Jurkat, Clone E6-1 (cell line): ENCODE data around the gene CFAP100.

ENCODE experiments used
- DNase-seq: peaks from one replicate; pipeline ENCODE4 v3.0.0-alpha.2; 2011; ENCODE audit warnings: low read depth, low spot score
- H3K4me3 ChIP-seq: 2 replicates; pipeline ENCODE4 v1.5.1; 2011; ENCODE audit warnings: mild to moderate bottlenecking, low read length, control low read depth, moderate library complexity

CFAP100 gene

DNA sequence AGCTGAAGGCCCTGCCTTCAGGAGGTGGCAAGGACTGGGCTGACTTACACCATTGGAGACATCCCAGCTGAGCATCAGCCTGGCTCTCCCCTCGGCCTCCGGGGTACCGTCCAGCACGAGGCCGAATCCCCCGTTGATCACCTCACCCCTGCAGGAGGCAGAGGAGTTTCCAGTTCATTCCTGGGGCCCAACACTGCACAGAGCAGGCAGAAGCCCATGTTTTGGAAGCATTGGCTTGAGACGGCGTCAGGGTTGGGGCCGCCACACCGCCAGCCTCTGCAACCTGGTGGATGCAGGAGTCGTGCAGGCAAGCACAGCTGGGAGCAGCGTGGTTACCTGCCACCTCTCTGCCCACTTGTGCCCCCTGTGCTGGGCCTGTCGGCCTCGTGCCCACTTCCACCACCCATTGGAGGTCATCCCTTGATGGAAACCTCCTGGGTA is 88.6 kb downstream of the CFAP100 start:
- DNase-seq = no peak
- no peak overlapping the region for H3K4me3 ChIP-seq

DNA sequence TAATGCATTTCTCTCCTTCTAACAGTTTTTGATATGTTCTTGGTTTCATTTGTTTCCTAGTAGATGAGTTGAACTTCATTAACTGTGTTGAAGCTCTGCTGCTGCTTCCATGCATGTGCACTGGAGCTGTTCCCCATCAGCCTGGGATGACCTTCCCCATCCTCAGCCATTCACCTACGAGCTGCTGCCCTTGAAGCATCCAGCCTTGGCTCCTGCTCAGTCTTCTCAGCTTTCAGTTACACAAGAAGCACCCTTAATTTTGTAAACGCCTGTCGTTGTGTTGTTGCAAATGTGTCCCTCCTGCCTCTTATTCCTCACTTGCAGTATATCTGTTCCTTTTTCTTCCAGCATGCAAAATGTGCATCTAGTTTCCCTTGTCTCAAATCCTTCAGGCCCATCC is 89.4 kb downstream of the CFAP100 start:
- H3K4me3 ChIP-seq = no peak overlapping the region
- no peak for DNase-seq

DNA sequence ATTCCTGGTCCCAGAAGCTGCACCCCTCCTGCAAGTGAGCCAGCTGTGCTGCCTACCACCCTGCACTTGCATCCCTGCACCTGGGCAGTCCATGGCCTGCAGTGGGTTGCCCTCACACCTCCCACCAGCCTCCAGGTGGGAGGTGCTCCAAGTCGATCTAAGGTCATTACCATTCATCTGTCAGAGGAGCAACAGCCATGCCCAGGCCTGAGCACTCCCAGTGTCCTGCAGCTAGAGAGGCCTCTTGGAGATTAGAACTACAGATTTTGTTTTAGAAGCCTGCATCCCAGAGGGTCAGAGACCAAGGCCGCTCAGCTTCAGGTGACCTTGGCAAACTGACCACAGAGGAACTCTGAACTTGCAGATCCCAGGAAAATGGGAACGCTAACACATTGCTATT is 90.0 kb downstream of the CFAP100 start:
- DNase-seq = no peak
- no peak overlapping the region for H3K4me3 ChIP-seq

DNA sequence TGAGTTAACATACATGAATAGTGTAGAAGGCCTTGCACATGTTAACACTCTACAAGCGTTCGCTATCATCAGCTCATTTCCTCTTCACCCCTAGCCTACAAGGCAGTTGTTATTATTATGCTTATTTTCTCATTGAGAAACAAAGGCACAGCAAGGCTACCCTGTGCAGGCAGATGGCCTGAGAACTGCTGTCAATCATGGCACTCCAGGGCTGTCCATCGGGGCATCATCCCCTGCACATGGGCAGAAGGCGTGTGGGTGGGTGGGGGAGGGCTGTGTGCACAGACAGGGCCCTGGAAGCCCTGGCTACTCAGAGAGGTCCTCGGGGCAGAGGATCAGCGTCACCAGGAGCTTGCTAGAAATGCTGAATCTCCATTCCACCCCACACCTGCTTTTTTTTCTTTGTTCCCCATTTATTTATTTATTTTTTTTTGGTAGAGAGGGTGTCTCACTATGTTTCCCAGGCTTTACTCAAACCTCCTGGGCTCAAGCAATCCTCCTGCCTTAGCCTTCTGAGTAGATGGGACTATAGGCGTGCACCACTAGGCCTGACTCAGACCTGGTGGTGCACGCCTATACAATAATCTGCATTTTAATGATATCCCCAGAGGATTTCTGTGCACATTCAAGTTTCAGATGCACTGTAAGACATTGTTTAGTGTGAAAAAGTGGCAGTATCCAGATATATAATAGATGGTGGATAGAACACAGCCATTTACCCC is 90.6 kb downstream of the CFAP100 start:
- no peak for DNase-seq
- H3K4me3 ChIP-seq = no peak overlapping the region

DNA sequence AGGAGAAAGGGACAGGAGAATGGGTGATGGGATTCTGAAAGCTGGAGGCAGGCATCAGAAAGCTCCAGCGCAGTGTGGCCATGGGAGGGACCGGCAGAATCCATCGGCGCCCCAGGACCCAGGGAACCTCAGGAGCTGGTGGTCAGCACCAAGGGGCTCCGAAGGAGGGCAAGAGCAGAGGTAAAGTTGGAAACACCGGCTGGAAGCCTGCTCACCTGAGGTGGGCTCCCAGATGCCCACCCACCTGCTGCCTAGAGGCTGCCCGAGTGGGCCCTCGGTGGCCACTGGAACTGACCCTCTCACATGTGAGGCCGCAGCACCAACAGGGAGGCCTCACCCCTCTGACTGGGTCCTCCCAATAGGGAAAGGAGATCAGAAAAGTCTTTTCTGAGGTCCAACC is 91.2 kb downstream of the CFAP100 start:
- no peak for DNase-seq
- H3K4me3 ChIP-seq = no peak overlapping the region
